NB4 (cell line): ENCODE measurements around the gene B3GAT1.

Experiments
- CTCF ChIP-seq: IDR thresholded peaks from one replicate; pipeline ENCODE4 v1.5.1; 2012; ENCODE audit warnings: low read depth, low read length
- POLR2A ChIP-seq: IDR thresholded peaks from 2 replicates; pipeline ENCODE4 v1.6.1; 2011; ENCODE audit warnings: mild to moderate bottlenecking; ENCODE audit not compliant: insufficient read length; ENCODE audit errors: extremely low read depth

GRCh38 chr11:134379241-134379640 lies 32.8 kb downstream of the B3GAT1 start:
- TF ChIP-seq CTCF (no peak), POLR2A (no peak)
